Stimulated activated effector memory CD8-positive, alpha-beta T cell treated with anti-CD3 and anti-CD28 coated beads, Interleukin-12 subunit alpha, Interleukin-12 subunit beta, amount 100 ng/mL, for 72 hours (primary cell): ENCODE results near the gene LIG1.

Experiments
- ATAC-seq: fragments of 150-1000 bp; cut with Tn5 transposase; 2 replicates; pipeline ENCODE4 v1.10.0; 2021
- DNase-seq, 2 donors: peaks; one replicate each; pipeline ENCODE4 v3.0.0; 2021 to 2022; ENCODE audit warnings: low spot score in 2 of 2
- H3K27ac Mint-ChIP-seq: one replicate; pipeline ENCODE4 v1.8.0; 2022; ENCODE audit warnings: mild to moderate bottlenecking, mixed read lengths
- H3K36me3 Mint-ChIP-seq: one replicate; pipeline ENCODE4 v1.8.0; 2022; ENCODE audit warnings: mild to moderate bottlenecking, mixed read lengths
- H3K4me1 Mint-ChIP-seq: one replicate; pipeline ENCODE4 v1.8.0; 2022; ENCODE audit warnings: mixed read lengths
- H3K4me3 Mint-ChIP-seq: one replicate; pipeline ENCODE4 v1.8.0; 2022; ENCODE audit warnings: mild to moderate bottlenecking, mixed read lengths
- H3K9me3 Mint-ChIP-seq: one replicate; pipeline ENCODE4 v1.8.0; 2022; ENCODE audit warnings: mixed read lengths

The LIG1 gene

GRCh38 chr19:48152551-48152950, 17.6 kb downstream of the LIG1 start:
- Mint-ChIP-seq H3K4me3 (no peak overlapping the region), H3K36me3 (peaks cover 97% of the 10 kb centered on the region), H3K9me3 (no peaks in the 10 kb centered on the region), H3K4me1 (peaks cover 11% of the 10 kb centered on the region), H3K27ac (no peak overlapping the region)
- ATAC-seq (peak; percentile 47), DNase-seq (peak; percentile 53 to 80)

GRCh38 chr19:48149430-48149829, 20.7 kb downstream of the LIG1 start:
- no peak overlapping the region for H3K4me3 Mint-ChIP-seq
- H3K27ac Mint-ChIP-seq: no peak overlapping the region
- peaks cover 98% of the 10 kb centered on the region for H3K36me3 Mint-ChIP-seq
- DNase-seq (no peak), ATAC-seq (no peak)
- H3K9me3 Mint-ChIP-seq: no peaks in the 10 kb centered on the region
- peaks cover under 1% of the 10 kb centered on the region for H3K4me1 Mint-ChIP-seq

GRCh38 chr19:48148576-48148975, 21.6 kb downstream of the LIG1 start:
- no peaks in the 10 kb centered on the region for H3K4me1 Mint-ChIP-seq
- ATAC-seq (no peak), DNase-seq (no peak)
- no peak overlapping the region for H3K4me3 Mint-ChIP-seq
- no peaks in the 10 kb centered on the region for H3K9me3 Mint-ChIP-seq
- peak overlapping the region; percentile 29 for H3K27ac Mint-ChIP-seq
- peaks cover 99% of the 10 kb centered on the region for H3K36me3 Mint-ChIP-seq

GRCh38 chr19:48147597-48148175, 22.5 kb downstream of the LIG1 start:
- H3K9me3 Mint-ChIP-seq: no peaks in the 10 kb centered on the region
- no peaks in the 10 kb centered on the region for H3K4me1 Mint-ChIP-seq
- no peak for DNase-seq
- peaks cover 100% of the 10 kb centered on the region for H3K36me3 Mint-ChIP-seq
- H3K27ac Mint-ChIP-seq: peak overlapping the region; percentile 29
- no peak overlapping the region for H3K4me3 Mint-ChIP-seq
- ATAC-seq: no peak

GRCh38 chr19:48139053-48139452, 31.1 kb downstream of the LIG1 start:
- DNase-seq: no peak
- Mint-ChIP-seq H3K4me3 (no peak overlapping the region), H3K36me3 (peaks cover 72% of the 10 kb centered on the region)

GRCh38 chr19:48137411-48137810, 32.7 kb downstream of the LIG1 start:
- Mint-ChIP-seq H3K4me1 (peaks cover 7% of the 10 kb centered on the region), H3K36me3 (peaks cover 73% of the 10 kb centered on the region), H3K9me3 (no peaks in the 10 kb centered on the region), H3K27ac (peak overlapping the region; percentile 64), H3K4me3 (no peak overlapping the region)
- ATAC-seq (no peak), DNase-seq (no peak)

More at GRCh38 chr19:48139053-48139452, 31.1 kb downstream of the LIG1 start:
- no peak for ATAC-seq
- peaks cover 7% of the 10 kb centered on the region for H3K4me1 Mint-ChIP-seq
- H3K9me3 Mint-ChIP-seq: no peaks in the 10 kb centered on the region
- peak overlapping the region; percentile 83 for H3K27ac Mint-ChIP-seq

GRCh38 chr19:48136547-48136946, 33.6 kb downstream of the LIG1 start:
- H3K9me3 Mint-ChIP-seq: no peaks in the 10 kb centered on the region
- peaks cover 7% of the 10 kb centered on the region for H3K4me1 Mint-ChIP-seq
- H3K27ac Mint-ChIP-seq: peak overlapping the region; percentile 64
- ATAC-seq: no peak
- no peak overlapping the region for H3K4me3 Mint-ChIP-seq
- DNase-seq: no peak
- peaks cover 74% of the 10 kb centered on the region for H3K36me3 Mint-ChIP-seq

GRCh38 chr19:48135411-48135810, 34.7 kb downstream of the LIG1 start:
- H3K4me3 Mint-ChIP-seq: no peak overlapping the region
- no peak for ATAC-seq
- H3K9me3 Mint-ChIP-seq: no peaks in the 10 kb centered on the region
- H3K27ac Mint-ChIP-seq: peak overlapping the region; percentile 29
- DNase-seq: no peak
- peaks cover 75% of the 10 kb centered on the region for H3K36me3 Mint-ChIP-seq
- peaks cover 7% of the 10 kb centered on the region for H3K4me1 Mint-ChIP-seq

- ATAC-seq: no peak
- no peak for DNase-seq
- Mint-ChIP-seq H3K4me1 (peaks cover 5% of the 10 kb centered on the region), H3K36me3 (peaks cover 80% of the 10 kb centered on the region), H3K9me3 (no peaks in the 10 kb centered on the region), H3K4me3 (no peak overlapping the region), H3K27ac (no peak overlapping the region)
Measured at GRCh38 chr19:48133094-48133493, 37.0 kb downstream of the LIG1 start.

GRCh38 chr19:48127561-48127960, 42.6 kb downstream of the LIG1 start:
- Mint-ChIP-seq H3K9me3 (no peaks in the 10 kb centered on the region), H3K36me3 (peaks cover 100% of the 10 kb centered on the region), H3K27ac (no peak overlapping the region), H3K4me1 (peaks cover 6% of the 10 kb centered on the region), H3K4me3 (no peak overlapping the region)
- ATAC-seq (no peak), DNase-seq (no peak)

GRCh38 chr19:48123907-48124651, 46.1 kb downstream of the LIG1 start:
- Mint-ChIP-seq H3K9me3 (no peaks in the 10 kb centered on the region), H3K36me3 (peaks cover 100% of the 10 kb centered on the region), H3K27ac (peak overlapping the region; percentile 23), H3K4me3 (no peak overlapping the region), H3K4me1 (peaks cover 12% of the 10 kb centered on the region)
- ATAC-seq (peak; percentile 83), DNase-seq (peak in 1 of 2 donors; percentile 15)

- Mint-ChIP-seq H3K4me1 (peaks cover 16% of the 10 kb centered on the region), H3K9me3 (no peaks in the 10 kb centered on the region), H3K36me3 (peaks cover 100% of the 10 kb centered on the region), H3K4me3 (no peak overlapping the region), H3K27ac (peak overlapping the region; percentile 85)
- DNase-seq: no peak
- ATAC-seq: no peak
Measured at GRCh38 chr19:48122421-48122820, 47.7 kb downstream of the LIG1 start.

GRCh38 chr19:48121909-48122371, 48.2 kb downstream of the LIG1 start:
- ATAC-seq (peak; percentile 46), DNase-seq (no peak)
- H3K4me3 Mint-ChIP-seq: no peak overlapping the region
- peak overlapping the region; percentile 85 for H3K27ac Mint-ChIP-seq
- H3K4me1 Mint-ChIP-seq: peaks cover 17% of the 10 kb centered on the region
- no peaks in the 10 kb centered on the region for H3K9me3 Mint-ChIP-seq
- H3K36me3 Mint-ChIP-seq: peaks cover 100% of the 10 kb centered on the region

GRCh38 chr19:48121066-48121465, 49.1 kb downstream of the LIG1 start:
- ATAC-seq (no peak), DNase-seq (no peak)
- no peak overlapping the region for H3K4me3 Mint-ChIP-seq
- peaks cover 17% of the 10 kb centered on the region for H3K4me1 Mint-ChIP-seq
- peaks cover 98% of the 10 kb centered on the region for H3K36me3 Mint-ChIP-seq
- no peaks in the 10 kb centered on the region for H3K9me3 Mint-ChIP-seq
- H3K27ac Mint-ChIP-seq: peak overlapping the region; percentile 14

GRCh38 chr19:48120505-48120904, 49.6 kb downstream of the LIG1 start:
- no peak overlapping the region for H3K4me3 Mint-ChIP-seq
- peaks cover 95% of the 10 kb centered on the region for H3K36me3 Mint-ChIP-seq
- H3K9me3 Mint-ChIP-seq: no peaks in the 10 kb centered on the region
- ATAC-seq (no peak), DNase-seq (no peak)
- H3K27ac Mint-ChIP-seq: no peak overlapping the region
- H3K4me1 Mint-ChIP-seq: peaks cover 17% of the 10 kb centered on the region

GRCh38 chr19:48118131-48118517, 52.0 kb downstream of the LIG1 start:
- Mint-ChIP-seq H3K4me3 (no peak overlapping the region), H3K36me3 (peaks cover 91% of the 10 kb centered on the region), H3K4me1 (peaks cover 21% of the 10 kb centered on the region), H3K27ac (peak overlapping the region; percentile 88), H3K9me3 (no peaks in the 10 kb centered on the region)
- ATAC-seq (no peak), DNase-seq (peak in 1 of 2 donors; percentile 56)
